Neuronal stem cell (in vitro differentiated cells): Measurements from ENCODE around the gene ZSCAN1.
A peak's percentile ranks its signal among the peaks of the same experiment; 100 is the strongest.

ENCODE experiments used
- DNase-seq: peaks from one replicate; pipeline ENCODE4 v3.0.0-alpha.2; 2013; ENCODE audit warnings: low spot score
- H2AFZ ChIP-seq: one replicate; pipeline ENCODE4 v1.6.1; 2013; ENCODE audit warnings: mild to moderate bottlenecking, low read length, inconsistent platforms
- H2AK5ac ChIP-seq: 2 replicates; pipeline ENCODE4 v1.6.1; 2013; ENCODE audit warnings: low read depth, mild to moderate bottlenecking, inconsistent platforms, low read length, moderate library complexity, mixed read lengths
- H2BK120ac ChIP-seq: 2 replicates; pipeline ENCODE4 v1.6.1; 2013; ENCODE audit warnings: low read depth, mild to moderate bottlenecking, inconsistent platforms, low read length, moderate library complexity, mixed read lengths
- H2BK12ac ChIP-seq: one replicate; pipeline ENCODE4 v1.6.1; 2013; ENCODE audit warnings: low read length, inconsistent platforms
- H2BK15ac ChIP-seq: 2 replicates; pipeline ENCODE4 v1.6.1; 2013; ENCODE audit warnings: mild to moderate bottlenecking, low read length, inconsistent platforms, mixed read lengths
- H2BK5ac ChIP-seq: one replicate; pipeline ENCODE4 v1.6.1; 2013; ENCODE audit warnings: inconsistent platforms, mild to moderate bottlenecking, low read length, moderate library complexity
- H3K14ac ChIP-seq: one replicate; pipeline ENCODE4 v1.6.1; 2013; ENCODE audit warnings: low read length, inconsistent platforms
- H3K18ac ChIP-seq: 2 replicates; pipeline ENCODE4 v1.6.1; 2013; ENCODE audit warnings: low read length, inconsistent platforms
- H3K23ac ChIP-seq: 2 replicates; pipeline ENCODE4 v1.6.1; 2013; ENCODE audit warnings: low read depth, mild to moderate bottlenecking, mixed read lengths, low read length, inconsistent platforms; ENCODE audit not compliant: poor library complexity
- H3K27ac ChIP-seq: replicated peaks from 3 replicates; pipeline ENCODE4 v1.5.1; 2013; ENCODE audit warnings: low read length, inconsistent platforms
- H3K27me3 ChIP-seq, 3 experiments: 2 replicates each; pipeline ENCODE4 v1.6.1; 2013; ENCODE audit warnings: low read length in 3 of 3, mild to moderate bottlenecking in 2 of 3, inconsistent platforms in 1 of 3, low read depth in 1 of 3, mixed read lengths in 1 of 3, moderate library complexity in 1 of 3; ENCODE audit not compliant: control insufficient read depth in 3 of 3, insufficient read depth in 3 of 3
- H3K36me3 ChIP-seq, 2 donors: replicated peaks in 1 of 2; 2 replicates each; pipeline ENCODE4 v1.6.1; 2013; ENCODE audit warnings: low read length in 2 of 2; ENCODE audit not compliant: control insufficient read depth in 2 of 2, insufficient read depth in 2 of 2
- H3K4ac ChIP-seq: 2 replicates; pipeline ENCODE4 v1.6.1; 2013; ENCODE audit warnings: inconsistent platforms, mild to moderate bottlenecking, low read length, moderate library complexity
- H3K4me1 ChIP-seq, 2 donors: 1 replicate in 1 of 2; 2 replicates in 1 of 2; pipeline ENCODE4 v1.6.1; 2013; ENCODE audit warnings: low read length in 2 of 2, low read depth in 1 of 2; ENCODE audit not compliant: control insufficient read depth in 2 of 2, insufficient read depth in 1 of 2
- H3K4me2 ChIP-seq: one replicate; pipeline ENCODE4 v1.6.1; 2013; ENCODE audit warnings: mild to moderate bottlenecking, low read length, inconsistent platforms; ENCODE audit not compliant: insufficient read depth, poor library complexity, severe bottlenecking
- H3K4me3 ChIP-seq, 2 donors: 2 replicates each; pipeline ENCODE4 v1.5.1; 2013; ENCODE audit warnings: low read length in 2 of 2, mild to moderate bottlenecking in 2 of 2, inconsistent platforms in 1 of 2, moderate library complexity in 1 of 2
- H3K79me1 ChIP-seq: one replicate; pipeline ENCODE4 v1.6.1; 2013; ENCODE audit warnings: low read depth, mild to moderate bottlenecking, inconsistent platforms, low read length, moderate library complexity
- H3K9ac ChIP-seq: one replicate; pipeline ENCODE4 v1.6.1; 2013; ENCODE audit warnings: mild to moderate bottlenecking, low read depth, low read length, inconsistent platforms; ENCODE audit not compliant: poor library complexity
- H3K9me3 ChIP-seq, 2 donors: replicated peaks in 1 of 2; 2 replicates each; pipeline versions ENCODE3 to v1.6.1; 2013; ENCODE audit warnings: low read length in 2 of 2, mild to moderate bottlenecking in 2 of 2, inconsistent platforms in 1 of 2, low read depth in 1 of 2, mixed read lengths in 1 of 2, moderate library complexity in 1 of 2; ENCODE audit not compliant: control insufficient read depth in 2 of 2, insufficient read depth in 1 of 2
- H4K8ac ChIP-seq: one replicate; pipeline ENCODE4 v1.6.1; 2013; ENCODE audit warnings: low read depth, mild to moderate bottlenecking, inconsistent platforms, low read length, moderate library complexity
- H4K91ac ChIP-seq: one replicate; pipeline ENCODE4 v1.6.1; 2013; ENCODE audit warnings: low read length, low read depth, mild to moderate bottlenecking, inconsistent platforms; ENCODE audit not compliant: poor library complexity
- WGBS, 2 donors: extraction: QIAGEN DNeasy Blood & Tissue Kit; methylation state at CpG; one replicate each; pipeline ENCODE4 v1.1.7; 2013; ENCODE audit warnings: missing lambda C conversion rate in 2 of 2, mixed read lengths in 1 of 2; ENCODE audit not compliant: insufficient read length in 2 of 2, insufficient replicate concordance in 1 of 2; ENCODE audit errors: extremely low coverage in 2 of 2; 5-methylcytosine and 5-hydroxymethylcytosine counted together

ZSCAN1 gene

GRCh38 chr19:58047672-58048071 lies 13.8 kb downstream of the ZSCAN1 start:
- Histone ChIP-seq H3K14ac (no peak overlapping the region), H3K36me3 (no peaks in the 10 kb centered on the region), H2AK5ac (no peak overlapping the region), H3K4me2 (no peak overlapping the region), H3K4me3 (no peak overlapping the region), H3K27me3 (peaks cover 0 to under 1% (median 0%) of the 10 kb centered on the region in 3 experiments), H4K8ac (no peak overlapping the region), H3K79me1 (peaks cover 2% of the 10 kb centered on the region), H4K91ac (no peak overlapping the region), H3K4ac (no peak overlapping the region), H3K27ac (no peak overlapping the region), H3K23ac (no peak overlapping the region), H2BK12ac (no peak overlapping the region), H2BK5ac (no peak overlapping the region), H3K9ac (no peak overlapping the region), H3K9me3 (peaks cover 49 to 53% of the 10 kb centered on the region in 2 donors), H2BK120ac (no peak overlapping the region), H2AFZ (no peak overlapping the region), H2BK15ac (no peak overlapping the region), H3K4me1 (peaks cover 0 to 2% of the 10 kb centered on the region in 2 donors), H3K18ac (no peak overlapping the region)
- WGBS, 2 donors, result no CpG with 5 or more reads among the region's 12 CpGs
- DNase-seq, result no peak

- H3K23ac ChIP-seq, result no peak overlapping the region
- H3K4me1 ChIP-seq, result no peaks in the 10 kb centered on the region
- H3K4me2 ChIP-seq, result no peak overlapping the region
- no peak overlapping the region for H2BK120ac ChIP-seq
- no peak overlapping the region for H4K8ac ChIP-seq
- no peak overlapping the region for H3K4me3 ChIP-seq
- H3K14ac ChIP-seq, result no peak overlapping the region
- no CpG with 5 or more reads among the region's 16 CpGs for WGBS, 2 donors
- peaks cover 2% of the 10 kb centered on the region for H3K79me1 ChIP-seq
- H2AK5ac ChIP-seq, result no peak overlapping the region
- no peaks in the 10 kb centered on the region for H3K27me3 ChIP-seq
- H3K36me3 ChIP-seq, result no peaks in the 10 kb centered on the region
- peaks cover 39 to 61% of the 10 kb centered on the region in 2 donors for H3K9me3 ChIP-seq
- no peak overlapping the region for H3K27ac ChIP-seq
- no peak overlapping the region for H2BK15ac ChIP-seq
- H2BK12ac ChIP-seq, result no peak overlapping the region
- no peak overlapping the region for H2BK5ac ChIP-seq
- no peak overlapping the region for H2AFZ ChIP-seq
- H3K9ac ChIP-seq, result no peak overlapping the region
- no peak overlapping the region for H3K4ac ChIP-seq
- no peak for DNase-seq
- H4K91ac ChIP-seq, result no peak overlapping the region
- peak overlapping the region; percentile 15 for H3K18ac ChIP-seq
Measured at GRCh38 chr19:58052256-58052655, 18.4 kb downstream of the ZSCAN1 start.

GRCh38 chr19:58053480-58054156 lies 19.8 kb downstream of the ZSCAN1 start:
- Histone ChIP-seq H3K23ac (no peak overlapping the region), H3K27ac (no peak overlapping the region), H3K79me1 (peaks cover under 1% of the 10 kb centered on the region), H2AK5ac (peak overlapping the region; percentile 44), H3K4ac (no peak overlapping the region), H3K36me3 (no peaks in the 10 kb centered on the region), H3K9me3 (peaks cover 33 to 65% of the 10 kb centered on the region in 2 donors), H3K4me2 (no peak overlapping the region), H3K27me3 (no peaks in the 10 kb centered on the region), H3K14ac (no peak overlapping the region), H4K91ac (no peak overlapping the region), H2AFZ (no peak overlapping the region), H4K8ac (no peak overlapping the region), H2BK15ac (no peak overlapping the region), H2BK120ac (no peak overlapping the region), H3K9ac (no peak overlapping the region), H3K4me3 (no peak overlapping the region), H2BK12ac (no peak overlapping the region), H2BK5ac (no peak overlapping the region), H3K4me1 (no peaks in the 10 kb centered on the region), H3K18ac (no peak overlapping the region)
- no peak for DNase-seq
- no CpG with 5 or more reads among the region's 30 CpGs for WGBS, 2 donors

GRCh38 chr19:58054901-58055874 lies 21.4 kb downstream of the ZSCAN1 start:
- H2AK5ac ChIP-seq, result no peak overlapping the region
- H2BK12ac ChIP-seq, result no peak overlapping the region
- no peaks in the 10 kb centered on the region for H3K36me3 ChIP-seq
- H3K9me3 ChIP-seq, result peaks cover 29 to 67% of the 10 kb centered on the region in 2 donors
- no peak overlapping the region for H3K14ac ChIP-seq
- WGBS, 2 donors, result no CpG with 5 or more reads among the region's 37 CpGs
- H3K23ac ChIP-seq, result no peak overlapping the region
- no peak overlapping the region for H4K91ac ChIP-seq
- no peak overlapping the region for H3K4ac ChIP-seq
- peak overlapping the region in 1 of 2 donors; percentile 54 for H3K4me3 ChIP-seq
- no peak overlapping the region for H3K27ac ChIP-seq
- H3K18ac ChIP-seq, result peak overlapping the region; percentile 16
- no peak overlapping the region for H2BK15ac ChIP-seq
- no peak overlapping the region for H2BK120ac ChIP-seq
- DNase-seq, result no peak
- peaks cover 5% of the 10 kb centered on the region for H3K79me1 ChIP-seq
- H3K4me1 ChIP-seq, result peaks cover 0 to 4% of the 10 kb centered on the region in 2 donors
- H3K27me3 ChIP-seq, result no peaks in the 10 kb centered on the region
- H3K9ac ChIP-seq, result no peak overlapping the region
- H2AFZ ChIP-seq, result peak overlapping the region; percentile 59
- H4K8ac ChIP-seq, result no peak overlapping the region
- no peak overlapping the region for H2BK5ac ChIP-seq
- no peak overlapping the region for H3K4me2 ChIP-seq
